NB4 (cell line): ENCODE measurements around the gene DMBX1.

Experiments
- TF ChIP-seq, protein P1 (sequence below): IDR thresholded peaks from one replicate; pipeline ENCODE4 v1.5.1; 2012; ENCODE audit warnings: low read depth, low read length
- TF ChIP-seq, protein P2 (sequence below): IDR thresholded peaks from 2 replicates; pipeline ENCODE4 v1.6.1; 2011; ENCODE audit warnings: low read depth, low read length

GRCh38 chr1:46490656-46491442 is 1.2 kb downstream of the DMBX1 start:
- TF ChIP-seq, protein P1, sequence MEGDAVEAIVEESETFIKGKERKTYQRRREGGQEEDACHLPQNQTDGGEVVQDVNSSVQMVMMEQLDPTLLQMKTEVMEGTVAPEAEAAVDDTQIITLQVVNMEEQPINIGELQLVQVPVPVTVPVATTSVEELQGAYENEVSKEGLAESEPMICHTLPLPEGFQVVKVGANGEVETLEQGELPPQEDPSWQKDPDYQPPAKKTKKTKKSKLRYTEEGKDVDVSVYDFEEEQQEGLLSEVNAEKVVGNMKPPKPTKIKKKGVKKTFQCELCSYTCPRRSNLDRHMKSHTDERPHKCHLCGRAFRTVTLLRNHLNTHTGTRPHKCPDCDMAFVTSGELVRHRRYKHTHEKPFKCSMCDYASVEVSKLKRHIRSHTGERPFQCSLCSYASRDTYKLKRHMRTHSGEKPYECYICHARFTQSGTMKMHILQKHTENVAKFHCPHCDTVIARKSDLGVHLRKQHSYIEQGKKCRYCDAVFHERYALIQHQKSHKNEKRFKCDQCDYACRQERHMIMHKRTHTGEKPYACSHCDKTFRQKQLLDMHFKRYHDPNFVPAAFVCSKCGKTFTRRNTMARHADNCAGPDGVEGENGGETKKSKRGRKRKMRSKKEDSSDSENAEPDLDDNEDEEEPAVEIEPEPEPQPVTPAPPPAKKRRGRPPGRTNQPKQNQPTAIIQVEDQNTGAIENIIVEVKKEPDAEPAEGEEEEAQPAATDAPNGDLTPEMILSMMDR = no peak
- TF ChIP-seq, protein P2, sequence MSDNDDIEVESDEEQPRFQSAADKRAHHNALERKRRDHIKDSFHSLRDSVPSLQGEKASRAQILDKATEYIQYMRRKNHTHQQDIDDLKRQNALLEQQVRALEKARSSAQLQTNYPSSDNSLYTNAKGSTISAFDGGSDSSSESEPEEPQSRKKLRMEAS = no peak
